Activated CD8-positive, alpha-beta T cell treated with anti-CD3 and anti-CD28 coated beads, Interleukin-2, amount 10 ng/mL, durations not matched to agents 7 days and 5 days (primary cell): ENCODE data around the gene GPD1. TPM values are rescaled to one million over a fixed set of nuclear protein-coding genes. Genes with fewer than 3 reads are reported as not detected.
A peak's percentile ranks its signal among the peaks of the same experiment; 100 is the strongest.
"Not testable (repeated sequence)": the region's sequence is repeated elsewhere in the genome, so short reads cannot be mapped to it uniquely, and the experiment has no call there.

Experiments
- ATAC-seq: fragments of 150-1000 bp; cut with Tn5 transposase; one replicate; pipeline ENCODE4 v1.10.0; 2021; ENCODE audit warnings: moderate library complexity
- CTCF ChIA-PET: fragments of 350-600 bp; sonication (Branson Sonifier 250); formaldehyde crosslinking; loops from one replicate; lab custom pipeline; 2021; ENCODE audit warnings: antibody characterized with exemption; lab: Charles Lee
- POLR2A ChIA-PET: fragments of 350-600 bp; sonication (Branson Sonifier 250); formaldehyde crosslinking; loops from one replicate; lab custom pipeline; 2021; ENCODE audit warnings: antibody characterized with exemption; lab: Charles Lee
- DNase-seq: peaks from one replicate; pipeline ENCODE4 v3.0.0-alpha.2; 2020
- H3K27ac Mint-ChIP-seq: one replicate; pipeline ENCODE4 v1.8.0; 2021; ENCODE audit warnings: mild to moderate bottlenecking, mixed read lengths
- H3K27me3 Mint-ChIP-seq: one replicate; pipeline ENCODE4 v1.8.0; 2021; ENCODE audit warnings: low read depth, mixed read lengths
- H3K36me3 Mint-ChIP-seq: one replicate; pipeline ENCODE4 v1.8.0; 2021; ENCODE audit warnings: low read depth, mixed read lengths
- H3K4me1 Mint-ChIP-seq: one replicate; pipeline ENCODE4 v1.8.0; 2021; ENCODE audit warnings: low read depth, mixed read lengths
- H3K4me3 Mint-ChIP-seq: one replicate; pipeline ENCODE4 v1.8.0; 2021; ENCODE audit warnings: mild to moderate bottlenecking, mixed read lengths
- H3K9me3 Mint-ChIP-seq: one replicate; pipeline ENCODE4 v1.8.0; 2022; ENCODE audit warnings: mixed read lengths; ENCODE audit not compliant: insufficient read depth
- total RNA-seq, 2 experiments: library from RNA; stranded (reverse); gene quantifications; one replicate each; pipeline ENCODE4 v1.2.3, GENCODE V29; 2021

Gene GPD1
- total RNA-seq, 2 experiments from 2014 or later = 0.23 to 0.82 TPM

DNA sequence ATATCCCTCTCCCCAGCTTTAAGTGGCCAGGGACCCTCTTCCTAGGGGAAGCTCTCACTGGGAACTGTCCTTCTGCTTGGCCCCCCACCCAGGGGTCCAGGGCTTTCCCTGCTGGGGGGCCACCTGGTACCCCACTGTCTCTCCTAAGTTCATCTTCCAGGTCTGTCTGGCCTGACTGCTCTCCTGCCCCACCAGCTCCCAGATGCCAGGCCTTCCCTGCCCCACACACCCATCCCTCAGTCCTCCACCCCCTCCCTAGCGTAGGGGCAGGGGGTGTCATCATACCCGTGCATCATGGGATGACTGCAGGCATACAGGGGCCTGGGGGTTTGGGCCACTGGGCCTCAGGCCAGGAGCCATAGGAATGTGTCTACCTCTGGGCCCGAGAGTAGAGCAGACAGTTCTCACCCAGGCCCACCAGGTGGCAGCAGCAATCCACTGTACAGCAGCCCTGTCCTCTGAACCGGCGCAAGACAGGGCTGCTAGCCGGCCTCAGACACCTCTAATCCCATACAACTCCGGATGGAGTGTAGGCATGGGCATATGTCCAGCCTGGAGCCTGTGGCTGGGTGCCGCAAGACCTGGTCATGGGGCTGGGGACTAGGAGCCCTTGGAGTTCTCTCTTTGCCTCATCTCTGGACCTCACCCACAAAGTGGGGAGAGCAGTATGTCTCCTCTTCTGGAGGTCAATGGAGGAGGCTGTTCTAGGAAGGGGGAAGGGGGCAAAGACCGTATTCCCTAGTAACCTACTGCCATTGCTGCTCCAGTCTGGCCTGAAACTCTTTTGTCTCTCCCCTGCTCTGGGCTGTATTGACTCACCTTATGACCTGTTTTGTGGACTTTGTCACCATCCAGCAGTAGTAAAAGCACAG is 28.6 kb upstream of the GPD1 start:
- CTCF ChIA-PET = interaction anchor here (0.6 to 4.6 kb wide), 23 partner anchors 8 to 239 kb away, joined by 3 to 29 read pairs (median 4); partner anchors contain the start of genes CERS5, COX14, RACGAP1 and SMARCD1
- no peaks in the 10 kb centered on the region for H3K9me3 Mint-ChIP-seq
- H3K4me3 Mint-ChIP-seq = no peak overlapping the region
- peak; percentile 87 for DNase-seq
- no peaks in the 10 kb centered on the region for H3K36me3 Mint-ChIP-seq
- H3K27me3 Mint-ChIP-seq = no peaks in the 10 kb centered on the region
- peak overlapping the region; percentile 60 for H3K27ac Mint-ChIP-seq
- POLR2A ChIA-PET = no interaction called here
- peak; percentile 95 for ATAC-seq
- peaks cover 12% of the 10 kb centered on the region for H3K4me1 Mint-ChIP-seq

DNA sequence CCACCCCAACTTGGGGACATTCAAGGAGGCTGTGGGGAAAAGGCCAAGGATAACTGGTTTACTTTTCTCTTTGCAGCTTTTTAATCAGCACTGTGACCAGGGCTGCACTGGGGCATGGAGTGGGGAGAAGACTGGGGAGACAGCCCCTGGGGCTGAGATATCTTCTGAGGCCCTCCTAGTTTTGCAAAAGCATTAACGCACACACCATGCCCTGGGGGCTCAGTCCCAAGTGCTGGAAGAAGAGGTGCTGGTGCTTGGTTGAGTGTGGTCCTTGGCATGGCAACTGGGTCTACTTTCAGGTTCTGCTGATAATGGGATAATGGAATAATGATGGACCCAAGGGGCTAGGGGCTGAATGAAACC is 28.0 kb upstream of the GPD1 start:
- H3K27ac Mint-ChIP-seq = no peak overlapping the region
- no peaks in the 10 kb centered on the region for H3K36me3 Mint-ChIP-seq
- ChIA-PET POLR2A (no interaction called here), CTCF (interaction anchor here (1.0 to 4.6 kb wide), 6 partner anchors 9 to 109 kb away, joined by 3 to 29 read pairs (median 4); partner anchors contain the start of gene SMARCD1)
- ATAC-seq (no peak), DNase-seq (no peak)
- H3K4me1 Mint-ChIP-seq = peaks cover 6% of the 10 kb centered on the region
- H3K4me3 Mint-ChIP-seq = no peak overlapping the region
- H3K9me3 Mint-ChIP-seq = no peaks in the 10 kb centered on the region
- no peaks in the 10 kb centered on the region for H3K27me3 Mint-ChIP-seq

DNA sequence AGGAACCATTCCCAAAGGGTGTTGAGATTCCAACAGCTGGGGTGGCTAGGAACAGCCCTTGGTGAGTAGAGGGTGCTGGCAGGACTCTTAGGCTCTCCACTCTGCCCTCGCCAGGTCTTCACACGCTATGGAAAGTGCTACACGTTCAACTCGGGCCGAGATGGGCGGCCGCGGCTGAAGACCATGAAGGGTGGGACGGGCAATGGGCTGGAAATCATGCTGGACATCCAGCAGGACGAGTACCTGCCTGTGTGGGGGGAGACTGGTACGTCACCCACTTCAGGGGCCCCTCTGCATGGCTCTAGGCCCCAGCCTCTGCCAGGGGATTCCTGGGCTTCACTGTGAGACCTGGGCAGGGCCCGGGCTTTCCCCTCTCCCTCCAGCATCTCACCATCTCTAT is 26.7 kb upstream of the GPD1 start:
- DNase-seq (no peak), ATAC-seq (no peak)
- Mint-ChIP-seq H3K4me3 (no peak overlapping the region), H3K27ac (no peak overlapping the region), H3K27me3 (no peaks in the 10 kb centered on the region), H3K9me3 (no peaks in the 10 kb centered on the region), H3K36me3 (no peaks in the 10 kb centered on the region), H3K4me1 (peaks cover 4% of the 10 kb centered on the region)
- ChIA-PET POLR2A (interaction anchor here (0.6 kb wide), 1 partner anchor 8 kb away, joined by 3 read pairs; no protein-coding TSS in a partner anchor), CTCF (interaction anchor here (0.9 to 4.6 kb wide), 10 partner anchors 8 to 110 kb away, joined by 3 to 29 read pairs (median 4); partner anchors contain the start of genes COX14 and SMARCD1)

DNA sequence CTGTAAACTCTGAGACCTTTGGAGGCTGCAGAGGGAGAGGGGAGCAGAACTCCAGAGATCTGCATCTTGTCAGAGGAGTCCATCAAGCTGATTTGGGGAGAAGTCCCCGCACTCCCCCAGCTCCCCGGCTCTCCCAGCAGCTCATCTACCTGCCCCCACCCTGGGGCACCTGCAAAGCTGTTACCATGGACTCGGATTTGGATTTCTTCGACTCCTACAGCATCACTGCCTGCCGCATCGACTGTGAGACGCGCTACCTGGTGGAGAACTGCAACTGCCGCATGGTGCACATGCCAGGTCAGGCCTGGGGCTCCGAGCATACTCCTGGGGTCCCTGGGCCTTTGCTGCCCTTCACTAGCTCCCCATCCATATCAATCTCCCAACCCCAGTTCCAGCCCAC is 25.5 kb upstream of the GPD1 start:
- H3K4me1 Mint-ChIP-seq = peaks cover 5% of the 10 kb centered on the region
- no peak overlapping the region for H3K4me3 Mint-ChIP-seq
- POLR2A ChIA-PET = no interaction called here
- no peaks in the 10 kb centered on the region for H3K27me3 Mint-ChIP-seq
- DNase-seq = no peak
- no peak overlapping the region for H3K27ac Mint-ChIP-seq
- H3K9me3 Mint-ChIP-seq = no peaks in the 10 kb centered on the region
- CTCF ChIA-PET = interaction anchor here (1.3 to 1.7 kb wide), 2 partner anchors 8 to 111 kb away, joined by 7 read pairs; no protein-coding TSS in a partner anchor
- ATAC-seq = no peak
- no peaks in the 10 kb centered on the region for H3K36me3 Mint-ChIP-seq

DNA sequence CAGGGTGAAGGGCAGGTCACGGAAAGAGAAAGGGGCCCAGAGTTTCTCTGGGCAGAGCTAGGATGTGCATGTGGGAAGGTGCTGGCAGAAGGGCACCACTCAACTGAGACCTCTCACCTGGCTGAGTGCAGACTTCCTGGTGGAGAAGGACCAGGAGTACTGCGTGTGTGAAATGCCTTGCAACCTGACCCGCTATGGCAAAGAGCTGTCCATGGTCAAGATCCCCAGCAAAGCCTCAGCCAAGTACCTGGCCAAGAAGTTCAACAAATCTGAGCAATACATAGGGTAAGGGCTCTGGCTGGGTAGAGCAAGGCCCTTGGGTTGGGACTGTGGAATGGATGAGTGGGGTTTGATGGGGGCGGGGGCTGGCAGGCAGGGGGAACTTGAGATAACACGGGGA is 24.0 kb upstream of the GPD1 start:
- POLR2A ChIA-PET = no interaction called here
- Mint-ChIP-seq H3K36me3 (no peaks in the 10 kb centered on the region), H3K4me1 (peaks cover 12% of the 10 kb centered on the region), H3K4me3 (no peak overlapping the region), H3K27me3 (no peaks in the 10 kb centered on the region), H3K27ac (no peak overlapping the region), H3K9me3 (no peaks in the 10 kb centered on the region)
- DNase-seq = no peak
- CTCF ChIA-PET = interaction anchor here (0.7 to 1.7 kb wide), 3 partner anchors 9 to 113 kb away, joined by 4 to 7 read pairs (median 6); partner anchors contain the start of gene COX14
- no peak for ATAC-seq

DNA sequence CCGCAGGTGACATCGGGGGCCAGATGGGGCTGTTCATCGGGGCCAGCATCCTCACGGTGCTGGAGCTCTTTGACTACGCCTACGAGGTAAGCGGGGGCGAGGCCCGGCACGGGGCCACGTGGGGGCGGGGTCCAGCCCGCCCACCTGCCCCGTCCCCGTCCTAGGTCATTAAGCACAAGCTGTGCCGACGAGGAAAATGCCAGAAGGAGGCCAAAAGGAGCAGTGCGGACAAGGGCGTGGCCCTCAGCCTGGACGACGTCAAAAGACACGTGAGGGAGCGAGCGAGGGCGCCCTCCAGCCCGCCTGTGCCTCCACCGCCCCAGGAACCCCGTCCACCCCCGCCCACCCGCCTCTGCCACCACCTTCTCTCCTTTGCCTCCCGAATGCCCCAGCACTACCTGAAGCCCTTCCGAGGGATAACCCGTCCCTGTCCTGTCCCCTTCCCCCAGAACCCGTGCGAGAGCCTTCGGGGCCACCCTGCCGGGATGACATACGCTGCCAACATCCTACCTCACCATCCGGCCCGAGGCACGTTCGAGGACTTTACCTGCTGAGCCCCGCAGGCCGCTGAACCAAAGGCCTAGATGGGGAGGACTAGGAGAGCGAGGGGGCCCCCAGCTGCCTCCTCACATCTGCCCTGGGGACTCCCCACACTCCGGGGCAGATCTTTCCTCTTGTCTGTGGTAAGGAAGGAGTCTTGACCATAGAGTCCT is 22.6 kb upstream of the GPD1 start:
- POLR2A ChIA-PET = no interaction called here
- Mint-ChIP-seq H3K36me3 (no peaks in the 10 kb centered on the region), H3K4me3 (no peak overlapping the region), H3K9me3 (no peaks in the 10 kb centered on the region), H3K4me1 (peaks cover 13% of the 10 kb centered on the region), H3K27me3 (no peaks in the 10 kb centered on the region), H3K27ac (no peak overlapping the region)
- CTCF ChIA-PET = interaction anchor here (11.9 kb wide), 1 partner anchor 31 kb away, joined by 144 read pairs; the partner anchor contains the start of gene COX14
- ATAC-seq (no peak), DNase-seq (no peak)

DNA sequence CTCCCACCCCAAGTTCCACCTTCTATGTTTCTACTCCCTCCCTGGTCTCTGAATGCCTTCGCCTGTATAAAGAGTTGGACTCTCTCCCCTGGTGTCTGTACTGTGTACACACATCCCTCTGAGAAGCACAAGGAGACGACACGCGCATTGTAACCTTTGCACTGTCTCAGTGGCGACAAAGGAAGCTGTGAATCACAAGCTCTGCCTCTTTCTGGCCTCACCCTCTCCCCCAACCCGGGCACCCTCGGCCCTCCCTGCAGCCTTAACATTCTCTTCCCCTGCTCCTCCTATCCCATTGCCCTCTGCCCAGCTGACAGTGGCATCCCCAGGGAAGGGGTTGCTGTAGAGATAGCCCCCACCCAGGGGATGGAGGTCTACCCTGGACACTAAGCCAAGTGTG is 21.2 kb upstream of the GPD1 start:
- Mint-ChIP-seq H3K36me3 (peaks cover 8% of the 10 kb centered on the region), H3K27me3 (no peaks in the 10 kb centered on the region), H3K27ac (no peak overlapping the region), H3K4me3 (no peak overlapping the region), H3K4me1 (peaks cover 21% of the 10 kb centered on the region), H3K9me3 (no peaks in the 10 kb centered on the region)
- CTCF ChIA-PET = interaction anchor here (0.7 to 11.9 kb wide), 5 partner anchors 12 to 137 kb away, joined by 3 to 144 read pairs (median 4); partner anchors contain the start of gene COX14
- ATAC-seq (no peak), DNase-seq (no peak)
- POLR2A ChIA-PET = interaction anchor here (1.2 to 2.1 kb wide), 2 partner anchors 17 to 29 kb away, joined by 5 read pairs; partner anchors contain the start of gene COX14

DNA sequence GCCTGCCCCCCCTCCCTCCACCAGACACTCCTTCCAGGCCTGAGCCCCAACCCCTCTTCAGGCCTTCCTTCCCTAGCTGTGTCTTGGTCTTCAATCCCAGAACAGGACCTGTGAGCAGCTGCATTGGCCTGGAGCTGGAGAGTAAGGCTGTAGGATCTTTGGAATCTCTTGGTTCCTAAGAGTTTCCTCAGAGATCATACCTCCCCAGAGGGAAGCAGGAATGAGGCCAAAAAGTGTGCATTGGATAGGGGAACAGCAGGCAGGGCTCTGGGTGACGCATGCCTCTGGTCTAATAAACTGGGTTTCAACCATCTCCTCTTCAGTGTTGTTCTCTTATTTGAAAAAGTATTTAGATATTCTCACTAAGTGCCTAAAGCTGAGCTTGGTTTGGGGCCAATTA is 20.5 kb upstream of the GPD1 start:
- Mint-ChIP-seq H3K27me3 (no peaks in the 10 kb centered on the region), H3K4me1 (peaks cover 25% of the 10 kb centered on the region), H3K4me3 (peak overlapping the region; percentile 61), H3K9me3 (no peaks in the 10 kb centered on the region), H3K27ac (peak overlapping the region; percentile 77), H3K36me3 (peaks cover 13% of the 10 kb centered on the region)
- ATAC-seq (no peak), DNase-seq (no peak)
- POLR2A ChIA-PET = interaction anchor here (1.2 to 3.4 kb wide), 3 partner anchors 18 to 29 kb away, joined by 5 to 44 read pairs (median 5); partner anchors contain the start of gene COX14
- CTCF ChIA-PET = interaction anchor here (0.7 to 11.9 kb wide), 5 partner anchors 12 to 138 kb away, joined by 3 to 144 read pairs (median 4); partner anchors contain the start of gene COX14

DNA sequence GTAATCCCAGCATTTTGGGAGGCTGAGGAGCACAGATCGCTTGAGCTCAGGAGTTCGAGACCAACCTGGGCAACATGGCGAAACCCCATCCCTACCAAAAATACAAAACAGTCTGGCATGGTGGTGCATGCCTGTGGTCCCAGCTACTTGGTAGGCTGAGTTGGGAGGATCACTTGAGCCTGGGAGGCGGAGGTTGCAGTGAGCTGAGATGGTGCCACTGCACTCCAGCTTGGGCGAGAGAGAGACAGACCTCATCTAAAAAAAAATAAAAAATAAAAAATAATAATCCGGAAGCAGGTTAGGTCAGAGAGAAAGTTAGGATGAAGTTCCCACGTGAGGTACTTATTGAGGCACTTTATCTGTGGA is 19.4 kb upstream of the GPD1 start:
- ChIA-PET POLR2A (interaction anchor here (0.7 to 3.4 kb wide), 14 partner anchors 7 to 317 kb away, joined by 3 to 44 read pairs (median 4); partner anchors contain the start of genes BCDIN3D, CERS5, COX14 and LARP4), CTCF (interaction anchor here (0.6 to 11.9 kb wide), 26 partner anchors 8 to 904 kb away, joined by 3 to 144 read pairs (median 4); partner anchors contain the start of genes COX14, GPD1 and LIMA1)
- Mint-ChIP-seq H3K27ac (peak overlapping the region; percentile 94), H3K36me3 (peaks cover 23% of the 10 kb centered on the region), H3K4me3 (peak overlapping the region; percentile 90), H3K4me1 (peaks cover 29% of the 10 kb centered on the region)
- H3K9me3 Mint-ChIP-seq, DNase-seq, H3K27me3 Mint-ChIP-seq, ATAC-seq: not testable (repeated sequence)

DNA sequence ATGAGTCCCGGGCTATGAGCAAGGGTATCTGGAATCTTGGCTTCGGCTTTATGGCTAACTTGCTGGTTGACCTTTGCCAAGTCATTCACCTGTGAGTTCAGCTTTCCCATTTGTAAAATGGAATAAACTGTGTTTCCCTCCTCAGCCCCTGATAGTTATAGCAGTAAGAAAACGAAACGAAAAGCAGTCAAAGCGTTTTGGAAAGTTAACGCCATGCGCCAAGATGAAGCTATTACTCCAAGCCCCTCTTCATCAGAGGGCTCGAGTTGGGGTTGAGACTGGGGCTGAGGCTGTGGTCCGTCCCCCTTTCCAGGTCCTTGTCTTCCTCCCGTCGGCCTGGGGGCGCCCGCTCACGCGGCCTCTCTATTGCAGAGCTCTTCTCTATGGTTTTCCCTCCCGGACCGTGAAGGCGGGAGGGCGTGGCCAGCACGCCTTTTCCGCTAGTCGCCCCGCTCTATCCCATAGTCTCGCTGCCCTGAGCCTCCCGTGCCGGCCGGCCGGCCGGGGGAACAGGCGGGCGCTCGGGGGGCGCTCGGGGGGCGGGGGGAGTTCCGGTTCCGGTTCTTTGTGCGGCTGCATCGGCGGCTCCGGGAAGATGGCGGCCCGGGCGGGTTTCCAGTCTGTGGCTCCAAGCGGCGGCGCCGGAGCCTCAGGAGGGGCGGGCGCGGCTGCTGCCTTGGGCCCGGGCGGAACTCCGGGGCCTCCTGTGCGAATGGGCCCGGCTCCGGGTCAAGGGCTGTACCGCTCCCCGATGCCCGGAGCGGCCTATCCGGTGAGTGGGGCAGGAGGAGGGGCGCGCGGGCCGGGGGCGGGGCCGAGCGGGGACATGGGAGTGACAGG is 18.8 kb upstream of the GPD1 start, which contains the start of gene SMARCD1:
SMARCD1 (plus strand) TSS at position 568 of the 840 bp plus-strand sequence; CDS start at position 596, 28 bp downstream.
- peak within 1 kb of the TSS; percentile 94 for H3K27ac Mint-ChIP-seq
- ATAC-seq = peak; percentile 90
- peaks cover 29% of the 10 kb centered on the region for H3K36me3 Mint-ChIP-seq
- no peaks in the 10 kb centered on the region for H3K27me3 Mint-ChIP-seq
- peak within 1 kb of the TSS; percentile 90 for H3K4me3 Mint-ChIP-seq
- peaks cover 29% of the 10 kb centered on the region for H3K4me1 Mint-ChIP-seq
- POLR2A ChIA-PET = interaction anchor here (0.7 to 3.4 kb wide), 14 partner anchors 8 to 316 kb away, joined by 3 to 44 read pairs (median 4); partner anchors contain the start of genes BCDIN3D, CERS5, COX14 and LARP4
- DNase-seq = peak; percentile 86
- CTCF ChIA-PET = interaction anchor here (0.5 to 11.9 kb wide), 29 partner anchors 9 to 1047 kb away, joined by 3 to 144 read pairs (median 3); partner anchors contain the start of genes COX14, GPD1 and LIMA1
- no peaks in the 10 kb centered on the region for H3K9me3 Mint-ChIP-seq
